Measurements from ENCODE around the gene POLR1H. TPM values are rescaled to one million over a fixed set of nuclear protein-coding genes. Genes with fewer than 3 reads are reported as not detected.

Gene POLR1H
- total RNA-seq, 4 donors from 2014 or later = 27.4 to 37.8 (median 33.6) TPM

GRCh38 chr6:30077218-30077617, 16.2 kb downstream of the POLR1H start:
- 50 to 51% methylated on average over 4 of the region's 4 CpGs for WGBS, 2 donors
- H3K4me3 ChIP-seq (ENCODE audit: low read depth, poor library complexity, severe bottlenecking) = no peak overlapping the region

GRCh38 chr6:30087876-30088275, 26.8 kb downstream of the POLR1H start:
- TF ChIP-seq POLR2A (IDR thresholded peaks at IDR 0.05) = no peak
- TF ChIP-seq CTCF (IDR thresholded peaks at IDR 0.05) = no peak
- intact Hi-C loops (cut with DNase I; ENCODE audit: low total_unique reads) = no loop called here
- no peak overlapping the region for H3K4me3 ChIP-seq (ENCODE audit: low read depth, poor library complexity, severe bottlenecking)
- WGBS, 2 donors = 57 to 61% methylated on average over 5 of the region's 5 CpGs
- DNase-seq (ENCODE audit: low spot score in 2 of 2) = no peak

More at GRCh38 chr6:30077218-30077617, 16.2 kb downstream of the POLR1H start:
- TF ChIP-seq POLR2A (IDR thresholded peaks at IDR 0.05) (no peak), CTCF (IDR thresholded peaks at IDR 0.05) (no peak)
- no peak for DNase-seq (ENCODE audit: low spot score in 2 of 2)
- intact Hi-C loops (cut with DNase I; ENCODE audit: low total_unique reads) = no loop called here

GRCh38 chr6:30091577-30092381, 30.7 kb downstream of the POLR1H start:
- DNase-seq (ENCODE audit: low spot score in 2 of 2) = no peak
- no peak overlapping the region for H3K4me3 ChIP-seq (ENCODE audit: low read depth, poor library complexity, severe bottlenecking)
- intact Hi-C loops (cut with DNase I; ENCODE audit: low total_unique reads) = no loop called here
- 30 to 43% methylated on average over 11 of the region's 11 CpGs for WGBS, 2 donors
- TF ChIP-seq POLR2A (IDR thresholded peaks at IDR 0.05) = no peak
- TF ChIP-seq CTCF (IDR thresholded peaks at IDR 0.05) = no peak

GRCh38 chr6:30092852-30093543, 31.9 kb downstream of the POLR1H start:
- 81 to 85% methylated on average over 6 of the region's 6 CpGs for WGBS, 2 donors
- intact Hi-C loops (cut with DNase I; ENCODE audit: low total_unique reads) = no loop called here
- no peak for DNase-seq (ENCODE audit: low spot score in 2 of 2)
- TF ChIP-seq POLR2A (IDR thresholded peaks at IDR 0.05) = no peak
- TF ChIP-seq CTCF (IDR thresholded peaks at IDR 0.05) = no peak
- no peak overlapping the region for H3K4me3 ChIP-seq (ENCODE audit: low read depth, poor library complexity, severe bottlenecking)

GRCh38 chr6:30093951-30094661, 33.0 kb downstream of the POLR1H start:
- no peak for TF ChIP-seq POLR2A (IDR thresholded peaks at IDR 0.05)
- TF ChIP-seq CTCF (IDR thresholded peaks at IDR 0.05) = no peak
- H3K4me3 ChIP-seq (ENCODE audit: low read depth, poor library complexity, severe bottlenecking) = no peak overlapping the region
- WGBS, 2 donors = 73 to 83% methylated on average over 4 of the region's 5 CpGs
- no peak for DNase-seq (ENCODE audit: low spot score in 2 of 2)
- intact Hi-C loops (cut with DNase I; ENCODE audit: low total_unique reads) = no loop called here

Measured in lower leg skin (tissue), 4 donors.